SK-N-MC (cell line): ENCODE measurements around the gene STX16.

ENCODE experiments used
- EZH2 ChIP-seq: fragments of 200-600 bp; sonication (generic); IDR thresholded peaks from one replicate; pipeline ENCODE4 v1.6.1; 2017; ENCODE audit warnings: antibody characterized with exemption
- POLR2AphosphoS5 ChIP-seq: IDR thresholded peaks from 2 replicates; pipeline ENCODE4 v1.6.1; 2012; ENCODE audit warnings: mild to moderate bottlenecking, low read depth, low read length, borderline replicate concordance

DNA sequence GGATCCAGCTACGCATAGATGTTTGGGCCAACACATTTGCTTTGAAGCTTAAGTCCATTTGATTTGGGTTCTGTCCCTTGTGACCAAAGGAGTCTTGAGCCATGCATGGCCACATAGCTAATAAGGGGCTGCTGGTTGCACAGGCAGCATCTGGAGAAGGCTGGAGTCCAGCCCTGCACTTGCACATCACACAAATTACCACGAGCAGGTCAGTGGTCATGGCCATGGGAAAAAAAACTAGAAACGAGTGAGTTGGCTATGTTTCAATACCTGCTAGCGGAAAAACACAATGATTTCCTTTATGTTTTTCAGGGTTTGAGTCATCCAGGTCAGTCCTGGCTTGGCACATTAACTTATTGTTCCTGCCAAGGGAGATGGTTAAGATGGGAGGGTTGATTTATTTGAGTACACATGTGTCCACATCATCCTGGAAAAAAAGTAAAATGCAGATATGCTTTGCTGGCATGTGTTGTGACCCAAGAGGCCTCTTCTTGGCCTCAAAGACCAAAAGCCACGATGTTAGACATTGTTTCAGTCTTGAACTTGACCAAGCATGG is 5.6 kb upstream of the STX16 start:
- TF ChIP-seq EZH2 (no peak), POLR2AphosphoS5 (no peak)
